HG03469 (cell line): ENCODE results near the gene MTA3.
"Not testable (repeated sequence)": the region's sequence is repeated elsewhere in the genome, so short reads cannot be mapped to it uniquely, and the experiment has no call there.

Source experiments
- ATAC-seq: cut with Tn5 transposase; IDR thresholded peaks from one replicate; pipeline ENCODE4 v1.9.1; 2021; ENCODE audit warnings: mild to moderate bottlenecking, moderate library complexity, moderate number of reproducible peaks; ENCODE audit not compliant: unreplicated experiment

The MTA3 gene

GRCh38 chr2:42606166-42606565 lies 37.7 kb downstream of the MTA3 start:
- ATAC-seq = not testable (repeated sequence)

GRCh38 chr2:42607101-42607637 lies 38.7 kb downstream of the MTA3 start:
- ATAC-seq = no peak

DNA sequence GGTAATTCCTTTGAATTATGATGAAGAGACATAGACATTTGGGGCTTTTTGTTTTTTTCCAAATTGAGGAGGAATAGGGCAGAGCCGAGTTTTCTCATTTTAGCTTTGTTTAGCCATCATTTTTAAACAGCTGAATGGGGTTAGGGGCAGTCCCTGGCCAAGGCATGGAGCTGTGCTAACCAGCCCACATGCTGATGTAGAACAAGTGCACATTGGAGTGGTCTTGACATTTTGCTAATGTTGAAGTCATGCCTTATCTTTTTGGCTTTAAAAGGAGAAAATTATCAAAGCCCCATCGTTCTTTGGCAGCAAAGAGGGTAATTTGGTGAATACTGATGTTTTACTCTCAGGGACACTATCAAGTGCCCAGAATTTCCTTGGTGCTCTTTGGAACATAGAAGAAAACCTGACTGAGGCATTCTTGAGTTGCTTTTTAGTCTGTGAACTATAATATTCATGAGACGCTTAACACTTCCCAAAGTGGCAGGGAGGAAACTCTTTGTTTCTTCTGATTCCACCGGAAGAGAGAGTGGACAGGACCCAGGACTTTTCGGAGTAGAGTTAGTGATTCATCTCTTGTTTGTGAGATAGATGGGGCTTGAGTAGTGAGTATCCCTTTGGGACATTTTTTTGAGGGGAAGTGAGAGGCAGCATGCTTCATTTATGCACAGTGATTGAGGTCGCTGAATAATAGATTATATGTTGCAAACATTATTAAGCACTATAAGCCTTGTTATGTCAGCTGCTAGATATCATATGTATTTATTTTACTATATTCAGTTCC lies 45.0 kb downstream of the MTA3 start:
- no peak for ATAC-seq

GRCh38 chr2:42614838-42615237 lies 46.4 kb downstream of the MTA3 start:
- ATAC-seq = no peak

- no peak for ATAC-seq
Observed at GRCh38 chr2:42618116-42618515, 49.7 kb downstream of the MTA3 start.

GRCh38 chr2:42618972-42619371 lies 50.5 kb downstream of the MTA3 start:
- no peak for ATAC-seq

DNA sequence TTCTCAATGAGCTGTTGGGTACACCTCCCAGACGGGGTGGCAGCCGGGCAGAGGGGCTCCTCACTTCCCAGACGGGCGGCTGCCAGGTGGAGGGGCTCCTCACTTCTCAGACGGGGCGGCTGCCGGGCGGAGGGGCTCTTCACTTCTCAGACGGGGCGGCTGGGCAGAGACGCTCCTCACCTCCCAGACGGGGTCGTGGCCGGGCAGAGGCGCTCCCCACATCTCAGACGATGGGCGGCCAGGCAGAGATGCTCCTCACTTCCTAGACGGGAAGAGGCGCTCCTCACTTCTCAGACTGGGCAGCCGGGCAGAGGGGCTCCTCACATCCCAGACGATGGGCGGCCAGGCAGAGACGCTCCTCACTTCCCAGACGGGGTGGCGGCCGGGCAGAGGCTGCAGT lies 53.2 kb downstream of the MTA3 start:
- ATAC-seq = not testable (repeated sequence)

GRCh38 chr2:42622943-42623676 lies 54.7 kb downstream of the MTA3 start:
- no peak for ATAC-seq

DNA sequence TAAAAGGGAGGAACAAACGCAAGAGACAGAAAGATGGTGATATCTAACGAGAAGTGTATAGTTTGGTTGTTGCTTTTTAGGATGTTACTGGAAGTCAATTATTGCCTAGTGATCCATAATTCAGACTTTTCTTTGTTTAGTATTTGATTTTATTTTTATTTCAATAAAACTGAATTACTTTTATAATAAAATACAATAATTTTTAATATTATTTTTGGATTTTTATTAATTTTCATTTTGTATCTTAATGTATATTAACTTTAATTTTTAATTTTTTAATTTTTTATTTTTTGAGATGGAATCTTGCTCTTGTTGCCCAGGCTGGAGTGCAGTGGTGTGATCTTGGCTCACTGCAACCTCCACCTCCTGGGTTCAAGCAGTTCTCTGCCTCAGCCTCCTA lies 55.6 kb downstream of the MTA3 start:
- no peak for ATAC-seq

- ATAC-seq = not testable (repeated sequence)
Observed at GRCh38 chr2:42628024-42628423, 59.6 kb downstream of the MTA3 start.

GRCh38 chr2:42636934-42637333 lies 68.5 kb downstream of the MTA3 start:
- no peak for ATAC-seq

DNA sequence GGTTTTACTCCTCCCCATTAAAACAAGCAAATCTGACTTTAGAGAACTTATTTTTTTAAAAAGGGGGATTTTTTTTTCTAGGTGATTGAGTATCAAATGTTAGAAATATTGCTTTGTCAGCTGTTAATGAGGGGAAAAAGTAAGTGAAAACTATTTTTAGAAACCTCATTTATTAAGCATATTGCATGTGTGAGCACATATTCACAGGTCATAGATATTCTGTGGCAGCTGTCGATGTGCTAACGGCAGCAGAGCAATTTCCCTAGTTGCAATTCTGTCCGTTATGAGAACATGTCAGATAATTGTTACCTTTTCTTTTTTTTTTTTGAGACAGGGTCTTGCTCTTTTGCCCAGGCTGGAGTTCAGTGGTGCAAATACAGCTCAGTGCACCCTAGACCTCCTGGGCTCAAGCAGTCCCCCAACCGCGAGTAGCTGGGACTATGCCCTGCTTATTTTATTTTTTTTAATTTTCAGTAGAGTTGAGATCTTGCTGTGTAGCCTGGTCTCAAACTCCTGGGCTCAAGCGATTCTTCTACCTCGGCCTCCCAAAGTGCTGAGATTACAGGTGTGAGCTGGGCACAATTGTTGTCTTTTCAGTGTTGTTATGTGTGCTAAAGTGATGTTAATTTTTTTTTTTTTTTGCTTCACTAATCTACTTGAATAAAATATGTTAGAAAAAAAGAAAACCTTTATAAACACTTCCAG lies 69.8 kb downstream of the MTA3 start:
- ATAC-seq = no peak

- no peak for ATAC-seq
Observed at GRCh38 chr2:42639340-42640077, 71.1 kb downstream of the MTA3 start.

- ATAC-seq = no peak
Observed at GRCh38 chr2:42640261-42640660, 71.8 kb downstream of the MTA3 start.

GRCh38 chr2:42642371-42642770 lies 73.9 kb downstream of the MTA3 start:
- ATAC-seq = not testable (repeated sequence)

GRCh38 chr2:42645551-42645950 lies 77.1 kb downstream of the MTA3 start:
- ATAC-seq = no peak

DNA sequence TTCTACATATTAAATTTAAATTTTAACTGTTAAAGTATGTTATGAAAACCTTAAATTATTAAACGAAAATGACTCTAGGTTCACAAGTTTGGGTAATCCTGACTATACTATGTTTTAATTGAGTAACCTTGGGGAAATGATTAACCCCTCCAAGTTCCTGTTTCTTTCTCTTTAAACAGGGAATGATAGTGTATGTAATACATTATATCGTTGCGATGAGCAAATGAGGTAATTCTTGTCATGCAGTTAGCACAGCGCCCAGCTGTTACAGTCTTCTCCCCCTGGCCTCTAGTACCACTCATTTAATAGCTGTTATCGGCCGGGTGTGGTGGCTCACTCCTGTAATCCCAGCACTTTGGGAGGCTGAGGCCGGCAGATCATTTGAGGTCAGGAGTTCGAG lies 80.4 kb downstream of the MTA3 start:
- ATAC-seq = no peak

DNA sequence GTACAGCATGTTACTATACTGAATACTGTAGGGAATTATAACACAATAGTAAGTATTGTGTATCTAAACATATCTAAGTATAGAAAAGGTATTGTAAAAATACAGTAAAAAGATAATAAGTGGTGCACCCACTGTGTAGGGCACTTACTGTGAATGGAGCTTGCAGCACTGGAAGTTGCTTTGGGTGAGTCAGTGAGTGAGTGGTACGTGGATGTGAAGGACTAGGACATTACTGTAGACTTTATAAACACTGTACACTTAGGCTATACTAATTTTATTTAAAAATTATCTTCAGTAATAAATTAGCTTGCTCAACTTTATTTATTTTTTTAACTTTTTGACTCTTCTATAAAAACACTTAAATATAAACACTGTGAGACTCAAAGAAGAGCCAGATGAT lies 82.6 kb downstream of the MTA3 start:
- ATAC-seq = no peak

GRCh38 chr2:42652086-42652485 lies 83.7 kb downstream of the MTA3 start:
- ATAC-seq = no peak

- ATAC-seq = no peak
Observed at GRCh38 chr2:42653039-42653438, 84.6 kb downstream of the MTA3 start.
